GM12873 (cell line): ENCODE measurements around the gene PEPD.

Source experiments
- TF ChIP-seq, protein P1 (sequence below): IDR thresholded peaks from 2 replicates; pipeline ENCODE4 v1.5.1; 2012; ENCODE audit warnings: low read depth, mild to moderate bottlenecking, moderate library complexity, low read length, control low read depth; ENCODE audit not compliant: insufficient read depth; ENCODE audit errors: missing control alignments

Gene PEPD

DNA sequence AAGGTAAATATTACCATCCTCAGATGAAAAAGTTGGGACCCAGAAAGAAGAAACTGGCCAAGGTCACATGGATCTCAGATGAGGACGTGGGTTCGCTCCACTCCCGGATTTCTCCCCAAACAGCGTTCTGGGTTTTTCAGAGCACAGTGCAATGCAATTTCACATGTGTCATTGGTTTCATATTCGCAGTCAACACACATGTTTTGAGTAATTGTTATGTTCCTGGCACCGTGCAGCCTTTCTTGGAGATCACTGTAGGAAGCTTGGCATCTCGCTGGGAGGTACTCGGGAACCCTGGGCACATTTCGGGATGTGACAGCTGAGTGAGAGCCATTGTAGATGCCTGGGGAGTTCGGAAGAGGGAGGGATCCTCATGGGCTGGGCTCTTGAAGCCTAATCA is 174.3 kb downstream of the PEPD start:
- TF ChIP-seq, protein P1, sequence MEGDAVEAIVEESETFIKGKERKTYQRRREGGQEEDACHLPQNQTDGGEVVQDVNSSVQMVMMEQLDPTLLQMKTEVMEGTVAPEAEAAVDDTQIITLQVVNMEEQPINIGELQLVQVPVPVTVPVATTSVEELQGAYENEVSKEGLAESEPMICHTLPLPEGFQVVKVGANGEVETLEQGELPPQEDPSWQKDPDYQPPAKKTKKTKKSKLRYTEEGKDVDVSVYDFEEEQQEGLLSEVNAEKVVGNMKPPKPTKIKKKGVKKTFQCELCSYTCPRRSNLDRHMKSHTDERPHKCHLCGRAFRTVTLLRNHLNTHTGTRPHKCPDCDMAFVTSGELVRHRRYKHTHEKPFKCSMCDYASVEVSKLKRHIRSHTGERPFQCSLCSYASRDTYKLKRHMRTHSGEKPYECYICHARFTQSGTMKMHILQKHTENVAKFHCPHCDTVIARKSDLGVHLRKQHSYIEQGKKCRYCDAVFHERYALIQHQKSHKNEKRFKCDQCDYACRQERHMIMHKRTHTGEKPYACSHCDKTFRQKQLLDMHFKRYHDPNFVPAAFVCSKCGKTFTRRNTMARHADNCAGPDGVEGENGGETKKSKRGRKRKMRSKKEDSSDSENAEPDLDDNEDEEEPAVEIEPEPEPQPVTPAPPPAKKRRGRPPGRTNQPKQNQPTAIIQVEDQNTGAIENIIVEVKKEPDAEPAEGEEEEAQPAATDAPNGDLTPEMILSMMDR = no peak

DNA sequence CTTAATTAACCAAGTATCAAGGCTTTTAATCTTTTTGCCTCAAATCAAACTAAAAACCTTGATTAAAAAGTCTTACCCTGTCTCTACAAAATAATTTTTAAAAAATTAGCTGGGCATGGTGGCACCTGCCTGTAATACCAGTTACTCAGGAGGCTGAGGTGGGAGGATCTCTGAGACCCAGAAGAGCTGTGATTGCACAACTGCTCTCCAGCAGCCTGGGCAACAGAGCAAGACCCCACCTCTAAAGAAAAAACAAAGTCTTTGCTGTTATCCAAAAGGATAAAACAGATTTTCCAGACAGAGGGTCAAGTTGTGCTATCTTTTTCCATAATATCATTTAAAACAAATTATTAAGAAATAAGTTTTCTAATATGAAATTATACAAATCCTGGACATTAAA is 174.9 kb downstream of the PEPD start:
- TF ChIP-seq, protein P1 = no peak

DNA sequence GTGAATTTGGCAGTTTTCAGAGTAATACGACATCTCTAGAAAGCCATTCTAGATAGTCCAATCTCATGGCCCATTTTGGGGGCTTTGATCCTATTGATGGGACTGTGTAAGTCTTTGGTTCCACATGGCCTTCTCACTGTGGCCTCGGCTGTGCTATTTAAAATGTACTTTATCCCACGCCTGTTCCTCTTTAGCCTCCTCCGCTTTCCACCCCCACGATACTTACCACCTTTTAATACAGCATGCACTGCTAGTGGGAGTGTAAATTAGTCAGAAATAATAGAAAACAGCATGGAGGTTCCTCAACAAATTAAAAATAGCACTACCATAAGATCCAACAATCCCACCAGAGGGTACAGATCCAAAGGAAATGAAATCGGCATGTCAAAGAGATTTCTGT is 176.4 kb downstream of the PEPD start:
- TF ChIP-seq, protein P1 = no peak

DNA sequence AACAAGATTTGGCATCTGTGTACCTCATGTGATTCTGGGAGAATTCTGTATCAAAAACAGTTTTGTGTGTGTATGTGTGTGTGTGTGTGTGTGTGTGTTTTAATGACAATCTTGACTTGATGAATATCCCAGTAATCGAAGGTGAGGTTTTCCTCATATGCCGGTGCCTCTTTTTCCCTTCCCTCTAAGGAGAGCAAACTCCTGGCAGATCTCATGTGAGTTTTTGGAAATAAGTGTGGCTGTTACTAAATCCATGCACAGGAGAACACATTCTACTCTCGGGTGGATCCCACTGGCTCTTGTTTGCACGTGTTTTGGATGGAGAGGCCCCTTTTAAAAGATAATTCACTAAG is 177.0 kb downstream of the PEPD start:
- TF ChIP-seq, protein P1 = no peak

DNA sequence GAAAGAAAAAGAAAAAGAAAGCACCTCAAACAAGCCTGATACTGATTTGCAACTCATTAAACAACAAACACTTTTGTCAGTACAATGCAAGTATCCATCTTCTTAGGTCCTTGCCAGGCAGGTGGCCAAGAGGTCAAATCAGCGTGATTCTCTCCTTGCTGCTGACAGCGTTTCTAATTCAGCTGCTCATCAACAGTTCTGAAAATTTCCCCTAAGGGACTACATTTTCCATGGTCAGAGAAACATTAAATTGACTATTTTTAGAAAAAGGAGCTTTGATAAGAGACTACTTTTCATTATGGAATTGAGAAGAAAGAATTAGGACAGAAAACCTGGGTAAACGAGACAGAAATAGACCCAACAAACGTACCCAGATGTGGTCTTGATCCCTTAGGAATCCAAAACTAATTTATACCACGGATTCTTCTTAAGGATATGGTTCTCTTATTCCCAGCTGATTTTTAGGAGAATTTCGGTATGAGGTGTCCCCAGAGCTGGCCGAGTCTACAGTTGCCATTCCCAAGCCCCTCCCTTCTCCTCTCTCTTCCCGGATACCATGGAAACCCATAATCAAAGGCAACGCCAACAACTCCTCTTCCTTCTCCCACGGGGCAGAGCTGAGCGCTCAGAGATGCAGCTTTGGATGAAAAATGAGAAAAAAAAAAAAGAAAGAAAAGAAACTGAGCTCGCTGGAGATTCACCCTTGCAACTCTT is 177.6 kb downstream of the PEPD start:
- TF ChIP-seq, protein P1 = no peak

DNA sequence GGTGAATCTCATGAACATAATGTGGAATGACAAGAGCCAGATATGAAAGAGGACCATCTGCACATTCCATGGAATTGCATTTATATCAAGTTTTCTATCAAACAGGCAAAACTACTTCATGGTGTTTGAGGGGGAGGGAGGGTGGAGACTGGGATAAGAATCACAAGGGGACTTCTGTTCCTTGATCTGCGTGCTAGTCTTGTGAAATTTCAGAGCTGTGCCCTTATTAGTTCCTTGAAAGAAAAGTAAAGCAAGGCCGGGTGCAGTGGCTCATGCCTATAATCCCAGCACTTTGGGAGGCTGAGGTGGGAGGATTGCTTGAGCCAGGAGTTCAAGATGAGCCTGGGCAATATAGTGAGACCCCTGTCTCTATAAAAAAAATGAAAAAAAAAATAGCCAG is 178.3 kb downstream of the PEPD start:
- TF ChIP-seq, protein P1 = no peak

DNA sequence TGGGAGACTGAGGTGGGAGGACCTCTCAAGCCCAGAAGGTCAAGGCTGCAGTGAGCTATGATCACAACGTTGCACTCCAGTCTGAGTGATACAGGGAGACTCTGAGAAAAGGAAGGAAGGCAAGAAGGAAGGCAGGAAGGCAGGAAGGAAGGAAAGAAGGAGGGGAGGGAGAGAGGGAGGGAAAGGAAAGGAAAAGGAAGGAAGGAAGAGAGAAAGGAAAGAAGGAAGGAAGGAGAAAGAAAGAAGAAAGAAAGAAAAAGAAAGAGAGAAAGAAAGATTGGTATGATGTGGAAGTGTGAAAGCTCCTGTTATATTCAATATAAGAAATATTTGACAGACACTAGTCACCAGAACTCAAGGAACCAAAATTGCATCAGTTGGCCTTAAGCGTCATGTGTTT is 180.6 kb downstream of the PEPD start:
- TF ChIP-seq, protein P1 = no peak
